PC-9 (cell line): Measurements from ENCODE around the gene DST. TPM values are rescaled to one million over a fixed set of nuclear protein-coding genes. Genes with fewer than 3 reads are reported as not detected.

Experiments used
- BruUV-seq: library from RNA; stranded (reverse); fragments of 400-500 nt; replicated peaks from 2 replicates; lab custom pipeline; 2021; lab: Mats Ljungman, UMichigan
- CTCF ChIA-PET: fragments of 300-600 bp; sonication (Branson Sonifier 250); formaldehyde crosslinking; loops from one replicate; lab custom pipeline; 2022; ENCODE audit warnings: antibody characterized with exemption; lab: Charles Lee
- POLR2A ChIA-PET: fragments of 300-600 bp; sonication (Branson Sonifier 250); formaldehyde crosslinking; loops from one replicate; lab custom pipeline; 2022; ENCODE audit warnings: antibody characterized with exemption; ENCODE audit not compliant: unreplicated experiment; lab: Charles Lee
- DNase-seq, 2 experiments: peaks; one replicate each; pipeline versions ENCODE4 v3.0.0 to v3.0.0-alpha.2; 2015 to 2022; ENCODE audit warnings: mixed read lengths in 1 of 2
- H2AFZ ChIP-seq: fragments of 200-600 bp; sonication (generic); 2 replicates; pipeline ENCODE4 v1.8.1; 2017; ENCODE audit warnings: antibody characterized with exemption
- H3F3A ChIP-seq: fragments of 200-600 bp; sonication (generic); 2 replicates; pipeline ENCODE4 v1.8.1; 2017; ENCODE audit warnings: antibody characterized with exemption, mild to moderate bottlenecking, low read depth; ENCODE audit not compliant: insufficient read depth
- H3K27ac ChIP-seq: fragments of 200-600 bp; sonication (generic); 2 replicates; pipeline ENCODE4 v1.6.1; 2016; ENCODE audit warnings: mixed run types
- H3K27me3 ChIP-seq: fragments of 200-600 bp; sonication (generic); 2 replicates; pipeline ENCODE4 v1.6.1; 2016; ENCODE audit warnings: low read depth, mixed run types; ENCODE audit not compliant: insufficient read depth
- H3K36me3 ChIP-seq: fragments of 200-600 bp; sonication (generic); 2 replicates; pipeline ENCODE4 v1.6.1; 2016; ENCODE audit warnings: low read depth, mixed run types
- H3K4me1 ChIP-seq: fragments of 200-600 bp; sonication (generic); replicated peaks from 2 replicates; pipeline ENCODE4 v1.6.1; 2016; ENCODE audit warnings: mixed run types; ENCODE audit not compliant: insufficient read depth
- H3K4me2 ChIP-seq: fragments of 200-600 bp; sonication (generic); 2 replicates; pipeline ENCODE4 v1.6.1; 2017; ENCODE audit warnings: mixed run types
- H3K4me3 ChIP-seq: fragments of 200-600 bp; sonication (generic); 2 replicates; pipeline ENCODE4 v1.6.1; 2016; ENCODE audit warnings: mixed run types
- H3K79me2 ChIP-seq: fragments of 200-600 bp; sonication (generic); 2 replicates; pipeline ENCODE4 v1.6.1; 2017; ENCODE audit warnings: low read depth, mixed run types
- H3K9me2 ChIP-seq: fragments of 200-600 bp; sonication (generic); 2 replicates; pipeline ENCODE4 v1.8.1; 2017; ENCODE audit warnings: mild to moderate bottlenecking; ENCODE audit not compliant: insufficient read depth
- H3K9me3 ChIP-seq: fragments of 200-600 bp; sonication (generic); 2 replicates; pipeline ENCODE4 v1.8.1; 2016; ENCODE audit warnings: low read depth; ENCODE audit not compliant: insufficient read depth
- H4K20me1 ChIP-seq: fragments of 200-600 bp; sonication (generic); 2 replicates; pipeline ENCODE4 v1.8.1; 2017; ENCODE audit not compliant: insufficient read depth
- EZH2 ChIP-seq: fragments of 200-600 bp; sonication (generic); IDR thresholded peaks from 2 replicates; pipeline ENCODE4 v1.8.0; 2017; ENCODE audit warnings: antibody characterized with exemption, low read depth
- intact Hi-C: fragments of 100-400 bp; cut with micrococcal nuclease; formaldehyde crosslinking; loops from one replicate; pipeline ENCODE4 v1.10.0; 2022; ENCODE audit not compliant: unreplicated experiment
- total RNA-seq: library from RNA; stranded (reverse); gene quantifications from 2 replicates; pipeline ENCODE4 v1.2.3, GENCODE V29; 2021
- TF ChIP-seq, protein P1 (sequence below): fragments of 200-600 bp; sonication (generic); conservative IDR thresholded peaks from 2 replicates; pipeline ENCODE4 v1.6.1; 2017; ENCODE audit warnings: mixed run types, antibody characterized with exemption, mild to moderate bottlenecking, moderate library complexity

DST gene
- total RNA-seq, 1 experiment from 2014 or later = 217 TPM

GRCh38 chr6:56573624-56574023, 69.1 kb downstream of the DST start:
- no peak overlapping the region for H3K27ac ChIP-seq
- ChIA-PET CTCF (no interaction called here), POLR2A (no interaction called here)
- no peaks in the 10 kb centered on the region for H3K27me3 ChIP-seq
- no peak for TF ChIP-seq EZH2
- TF ChIP-seq, protein P1, sequence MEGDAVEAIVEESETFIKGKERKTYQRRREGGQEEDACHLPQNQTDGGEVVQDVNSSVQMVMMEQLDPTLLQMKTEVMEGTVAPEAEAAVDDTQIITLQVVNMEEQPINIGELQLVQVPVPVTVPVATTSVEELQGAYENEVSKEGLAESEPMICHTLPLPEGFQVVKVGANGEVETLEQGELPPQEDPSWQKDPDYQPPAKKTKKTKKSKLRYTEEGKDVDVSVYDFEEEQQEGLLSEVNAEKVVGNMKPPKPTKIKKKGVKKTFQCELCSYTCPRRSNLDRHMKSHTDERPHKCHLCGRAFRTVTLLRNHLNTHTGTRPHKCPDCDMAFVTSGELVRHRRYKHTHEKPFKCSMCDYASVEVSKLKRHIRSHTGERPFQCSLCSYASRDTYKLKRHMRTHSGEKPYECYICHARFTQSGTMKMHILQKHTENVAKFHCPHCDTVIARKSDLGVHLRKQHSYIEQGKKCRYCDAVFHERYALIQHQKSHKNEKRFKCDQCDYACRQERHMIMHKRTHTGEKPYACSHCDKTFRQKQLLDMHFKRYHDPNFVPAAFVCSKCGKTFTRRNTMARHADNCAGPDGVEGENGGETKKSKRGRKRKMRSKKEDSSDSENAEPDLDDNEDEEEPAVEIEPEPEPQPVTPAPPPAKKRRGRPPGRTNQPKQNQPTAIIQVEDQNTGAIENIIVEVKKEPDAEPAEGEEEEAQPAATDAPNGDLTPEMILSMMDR = no peak
- 0 out of 2 replicates have a peak, but pooled peaks cover 4% of the 10 kb centered on the region for H3F3A ChIP-seq
- no peaks in the 10 kb centered on the region; the same call in 1 of the 2 replicates for H3K36me3 ChIP-seq
- H3K4me2 ChIP-seq = no peak overlapping the region
- H3K79me2 ChIP-seq = no peaks in the 10 kb centered on the region
- no peak overlapping the region for H3K4me3 ChIP-seq
- BruUV-seq = no TSS peak
- DNase-seq = no peak
- no peaks in the 10 kb centered on the region; the same call in 1 of the 2 replicates for H4K20me1 ChIP-seq
- H3K9me2 ChIP-seq = no peaks in the 10 kb centered on the region
- no peaks in the 10 kb centered on the region for H3K4me1 ChIP-seq
- H3K9me3 ChIP-seq = no peaks in the 10 kb centered on the region
- intact Hi-C loops = loop anchor here (10.0 kb wide), 1 partner anchor 589 kb away; no protein-coding TSS in a partner anchor
- no peak overlapping the region for H2AFZ ChIP-seq

DNA sequence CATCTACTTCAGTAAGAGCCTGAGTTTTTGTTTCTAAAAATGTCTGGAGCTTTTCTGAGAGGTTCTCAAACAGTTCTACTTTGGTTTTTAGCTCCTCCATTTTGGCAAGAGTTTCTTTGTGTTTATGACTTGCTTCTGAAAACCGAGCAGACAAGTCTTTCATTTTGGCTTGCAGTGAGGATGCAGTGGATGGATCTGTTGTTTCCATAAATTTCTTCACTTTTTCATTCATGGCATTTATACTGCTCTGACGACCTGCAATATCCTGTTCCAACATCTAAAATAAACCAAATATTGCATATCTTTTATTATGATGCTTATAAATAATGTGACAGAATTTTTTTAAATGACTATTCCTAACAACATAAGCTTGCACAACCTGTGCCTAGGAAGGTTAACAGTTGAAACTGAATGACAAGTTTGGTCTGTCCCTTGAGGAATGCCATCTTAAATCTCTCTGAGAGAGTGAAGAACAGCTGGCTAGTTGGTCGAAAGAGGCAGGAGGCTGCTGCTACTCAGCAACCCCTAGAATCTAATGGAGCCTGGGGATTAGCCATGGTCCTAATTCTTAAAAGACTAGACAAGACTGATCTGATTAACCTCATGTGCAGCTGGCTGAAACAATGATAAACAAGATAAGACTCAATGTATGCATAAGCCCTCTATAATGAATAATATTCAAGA, 69.8 kb downstream of the DST start:
- intact Hi-C loops = loop anchor here (10.0 kb wide), 1 partner anchor 588 kb away; no protein-coding TSS in a partner anchor
- no peaks in the 10 kb centered on the region for H3K9me3 ChIP-seq
- H4K20me1 ChIP-seq = no peaks in the 10 kb centered on the region; the same call in 1 of the 2 replicates
- H3K79me2 ChIP-seq = no peaks in the 10 kb centered on the region
- no peaks in the 10 kb centered on the region for H3K4me1 ChIP-seq
- no peak overlapping the region for H2AFZ ChIP-seq
- no peak overlapping the region for H3K27ac ChIP-seq
- no peak for DNase-seq
- no peaks in the 10 kb centered on the region for H3K27me3 ChIP-seq
- H3K9me2 ChIP-seq = no peaks in the 10 kb centered on the region
- POLR2A ChIA-PET = no interaction called here
- CTCF ChIA-PET = interaction anchor here (0.5 kb wide), 1 partner anchor 30 kb away, joined by 4 read pairs; no protein-coding TSS in a partner anchor
- H3F3A ChIP-seq = 0 out of 2 replicates have a peak, but pooled peaks cover 4% of the 10 kb centered on the region
- no peak overlapping the region for H3K4me2 ChIP-seq
- no peaks in the 10 kb centered on the region; the same call in 1 of the 2 replicates for H3K36me3 ChIP-seq
- TF ChIP-seq, protein P1 = no peak
- no peak for TF ChIP-seq EZH2
- BruUV-seq = no TSS peak
- no peak overlapping the region for H3K4me3 ChIP-seq

- TF ChIP-seq, protein P1 = no peak
- no peak for TF ChIP-seq EZH2
- intact Hi-C loops = loop anchor here (10.0 kb wide), 1 partner anchor 587 kb away; no protein-coding TSS in a partner anchor
- POLR2A ChIA-PET = no interaction called here
Observed at GRCh38 chr6:56571605-56572004, 71.1 kb downstream of the DST start.

More at GRCh38 chr6:56571605-56572004, 71.1 kb downstream of the DST start:
- no peak for DNase-seq
- no peaks in the 10 kb centered on the region; the same call in 1 of the 2 replicates for H4K20me1 ChIP-seq
- no peak overlapping the region for H2AFZ ChIP-seq
- CTCF ChIA-PET = interaction anchor here (0.6 kb wide), 1 partner anchor 202 kb away, joined by 3 read pairs; no protein-coding TSS in a partner anchor
- H3K9me3 ChIP-seq = no peaks in the 10 kb centered on the region
- no peak overlapping the region for H3K4me2 ChIP-seq
- H3K36me3 ChIP-seq = no peaks in the 10 kb centered on the region; the same call in 1 of the 2 replicates
- H3F3A ChIP-seq = 0 out of 2 replicates have a peak, but pooled peaks cover 4% of the 10 kb centered on the region
- H3K4me1 ChIP-seq = no peaks in the 10 kb centered on the region
- no TSS peak for BruUV-seq
- no peaks in the 10 kb centered on the region for H3K27me3 ChIP-seq
- H3K27ac ChIP-seq = no peak overlapping the region
- H3K9me2 ChIP-seq = no peaks in the 10 kb centered on the region
- no peaks in the 10 kb centered on the region for H3K79me2 ChIP-seq
- no peak overlapping the region for H3K4me3 ChIP-seq
